ENCODE measurements around the gene CASZ1.

DNA sequence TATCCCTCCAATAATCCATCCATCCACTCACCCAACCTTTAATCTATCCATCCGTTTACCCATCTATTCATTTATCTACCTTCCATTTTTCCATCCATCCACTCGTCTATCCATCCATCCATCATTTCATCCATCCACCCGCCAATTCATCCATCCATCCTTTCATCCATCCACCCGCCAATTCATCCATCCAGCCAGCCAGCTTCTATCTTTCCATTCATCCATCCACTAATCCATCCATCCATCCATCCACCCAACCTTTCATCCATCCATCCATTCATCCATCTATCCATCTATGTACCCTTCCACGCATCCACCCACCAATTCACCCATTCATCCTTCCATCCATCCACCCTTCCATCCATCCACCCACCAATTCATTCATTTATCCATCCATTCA is 10.5 kb upstream of the CASZ1 start:
- TF ChIP-seq, protein P1, sequence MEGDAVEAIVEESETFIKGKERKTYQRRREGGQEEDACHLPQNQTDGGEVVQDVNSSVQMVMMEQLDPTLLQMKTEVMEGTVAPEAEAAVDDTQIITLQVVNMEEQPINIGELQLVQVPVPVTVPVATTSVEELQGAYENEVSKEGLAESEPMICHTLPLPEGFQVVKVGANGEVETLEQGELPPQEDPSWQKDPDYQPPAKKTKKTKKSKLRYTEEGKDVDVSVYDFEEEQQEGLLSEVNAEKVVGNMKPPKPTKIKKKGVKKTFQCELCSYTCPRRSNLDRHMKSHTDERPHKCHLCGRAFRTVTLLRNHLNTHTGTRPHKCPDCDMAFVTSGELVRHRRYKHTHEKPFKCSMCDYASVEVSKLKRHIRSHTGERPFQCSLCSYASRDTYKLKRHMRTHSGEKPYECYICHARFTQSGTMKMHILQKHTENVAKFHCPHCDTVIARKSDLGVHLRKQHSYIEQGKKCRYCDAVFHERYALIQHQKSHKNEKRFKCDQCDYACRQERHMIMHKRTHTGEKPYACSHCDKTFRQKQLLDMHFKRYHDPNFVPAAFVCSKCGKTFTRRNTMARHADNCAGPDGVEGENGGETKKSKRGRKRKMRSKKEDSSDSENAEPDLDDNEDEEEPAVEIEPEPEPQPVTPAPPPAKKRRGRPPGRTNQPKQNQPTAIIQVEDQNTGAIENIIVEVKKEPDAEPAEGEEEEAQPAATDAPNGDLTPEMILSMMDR (IDR thresholded peaks at IDR 0.05), result no peak
- TF ChIP-seq POLR2AphosphoS5 (IDR thresholded peaks at IDR 0.05) (no peak), POLR2A (IDR thresholded peaks at IDR 0.05) (no peak)
